Hepatocyte (in vitro differentiated cells): ENCODE results near the gene CYLD. TPM values are rescaled to one million over a fixed set of nuclear protein-coding genes. Genes with fewer than 3 reads are reported as not detected.
A peak's percentile ranks its signal among the peaks of the same experiment; 100 is the strongest.

Experiments
- DNase-seq: peaks from one replicate; pipeline ENCODE4 v3.0.0-alpha.2; 2016; ENCODE audit warnings: low spot score
- H2AFZ ChIP-seq: fragments of 200-600 bp; sonication (generic); 2 replicates; pipeline ENCODE4 v1.6.0; 2016; ENCODE audit warnings: antibody characterized with exemption, mild to moderate bottlenecking
- H3K27ac ChIP-seq: fragments of 200-600 bp; sonication (generic); 2 replicates; pipeline ENCODE4 v1.5.1; 2016; ENCODE audit warnings: mild to moderate bottlenecking
- H3K27me3 ChIP-seq: fragments of 200-600 bp; sonication (generic); 2 replicates; pipeline ENCODE4 v1.6.1; 2016
- H3K36me3 ChIP-seq: fragments of 200-600 bp; sonication (generic); replicated peaks from 2 replicates; pipeline ENCODE4 v1.5.1; 2016; ENCODE audit warnings: low read depth; ENCODE audit not compliant: insufficient read depth
- H3K4me1 ChIP-seq: fragments of 200-600 bp; sonication (generic); 2 replicates; pipeline ENCODE4 v1.5.1; 2016; ENCODE audit warnings: mild to moderate bottlenecking, moderate library complexity; ENCODE audit not compliant: insufficient read depth
- H3K4me2 ChIP-seq: fragments of 200-600 bp; sonication (generic); 2 replicates; pipeline ENCODE4 v1.6.0; 2016
- H3K4me3 ChIP-seq: fragments of 200-600 bp; sonication (generic); 2 replicates; pipeline ENCODE4 v1.5.1; 2016; ENCODE audit warnings: mild to moderate bottlenecking
- H3K79me2 ChIP-seq: fragments of 200-600 bp; sonication (generic); 2 replicates; pipeline ENCODE4 v1.6.0; 2017; ENCODE audit warnings: mild to moderate bottlenecking
- H3K9me2 ChIP-seq: fragments of 200-600 bp; sonication (generic); replicated peaks from 2 replicates; pipeline ENCODE4 v1.6.0; 2017; ENCODE audit warnings: mild to moderate bottlenecking; ENCODE audit not compliant: insufficient read depth
- H3K9me3 ChIP-seq: fragments of 200-600 bp; sonication (generic); 2 replicates; pipeline ENCODE4 v1.5.1; 2016; ENCODE audit warnings: low read depth, mild to moderate bottlenecking
- H4K20me1 ChIP-seq: fragments of 200-600 bp; sonication (generic); 2 replicates; pipeline ENCODE4 v1.6.0; 2016; ENCODE audit warnings: mild to moderate bottlenecking; ENCODE audit not compliant: insufficient read depth, poor library complexity, severe bottlenecking
- CTCF ChIP-seq: fragments of 200-600 bp; sonication (generic); IDR thresholded peaks from 2 replicates; pipeline ENCODE4 v1.5.1; 2016; ENCODE audit warnings: antibody characterized with exemption, mild to moderate bottlenecking; ENCODE audit not compliant: poor library complexity
- EZH2 ChIP-seq: fragments of 200-600 bp; sonication (generic); IDR thresholded peaks from 2 replicates; pipeline ENCODE4 v1.6.1; 2016; ENCODE audit warnings: antibody characterized with exemption, mild to moderate bottlenecking, borderline replicate concordance
- EZH2phosphoT487 ChIP-seq: fragments of 200-600 bp; sonication (generic); IDR thresholded peaks from one replicate; pipeline ENCODE4 v1.6.1; 2018; ENCODE audit warnings: antibody characterized with exemption, mild to moderate bottlenecking, low read depth, moderate library complexity; ENCODE audit not compliant: unreplicated experiment, severe bottlenecking
- WGBS: methylation state at CpG from one replicate; pipeline ENCODE4 v1.1.6; 2016; ENCODE audit warnings: low lambda C conversion rate; ENCODE audit errors: missing lambda C conversion rate; 5-methylcytosine and 5-hydroxymethylcytosine counted together
- polyA plus RNA-seq: library from polyadenylated mRNA; unstranded; fragments of >200 nt; fragmentation: Nextera tagmentation; extraction: Ambion mirVana; gene quantifications from 2 replicates; pipeline ENCODE4 v1.2.1, GENCODE V29; 2016
- total RNA-seq: library from RNA; depleted of rRNA; stranded (reverse); fragments of >200 nt; gene quantifications from 2 replicates; pipeline ENCODE4 v1.2.3, GENCODE V29; 2014

Gene CYLD
- total and polyA plus RNA-seq, 2 experiments from 2014 or later, result 9.9 to 17.8 TPM

DNA sequence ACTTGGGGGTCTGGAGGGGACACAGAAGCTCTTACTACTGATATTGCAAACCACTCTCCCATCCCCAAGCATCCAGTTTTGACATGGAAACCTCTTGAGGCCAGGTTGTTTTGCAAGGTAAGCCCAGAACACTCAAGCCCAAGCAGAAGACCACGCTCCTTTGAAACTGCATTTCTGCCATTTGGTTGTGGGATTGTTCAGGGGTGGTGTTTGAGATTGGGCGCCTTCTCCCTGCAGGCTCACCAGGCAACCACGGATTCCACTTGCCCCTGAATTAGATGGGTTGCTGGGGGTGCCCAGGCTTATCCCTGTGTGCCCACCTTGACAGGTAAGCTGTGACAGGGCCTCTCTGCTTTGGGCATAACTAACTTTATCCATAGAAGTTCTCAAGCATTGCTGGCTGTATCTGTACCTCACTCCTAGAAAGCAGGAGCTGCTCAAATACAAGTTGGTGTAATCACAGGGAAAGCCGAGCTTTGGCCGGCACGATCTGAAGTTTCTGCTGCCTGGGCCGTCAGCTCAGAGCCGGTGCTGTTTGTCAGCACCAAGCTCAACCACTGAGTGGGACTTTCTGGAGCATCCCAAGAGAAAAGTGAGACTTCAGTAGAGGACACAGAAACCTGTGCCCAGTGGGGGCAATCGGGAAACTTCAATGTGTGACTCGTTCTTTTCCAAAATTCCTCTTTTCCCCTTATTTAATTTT is 93.6 kb downstream of the CYLD start:
- H3K4me3 ChIP-seq, result no peak overlapping the region
- no peak overlapping the region for H3K4me2 ChIP-seq
- H3K79me2 ChIP-seq, result no peaks in the 10 kb centered on the region
- no peak for DNase-seq
- TF ChIP-seq CTCF, result no peak
- no peak for TF ChIP-seq EZH2phosphoT487
- TF ChIP-seq EZH2, result no peak
- H3K4me1 ChIP-seq, result no peaks in the 10 kb centered on the region
- H3K36me3 ChIP-seq, result no peaks in the 10 kb centered on the region
- no peaks in the 10 kb centered on the region for H3K9me3 ChIP-seq
- no peak overlapping the region for H2AFZ ChIP-seq
- H3K9me2 ChIP-seq, result no peaks in the 10 kb centered on the region
- no peaks in the 10 kb centered on the region for H4K20me1 ChIP-seq
- 79% methylated on average over 10 of the region's 10 CpGs for WGBS
- no peak overlapping the region for H3K27ac ChIP-seq
- peaks cover 3% of the 10 kb centered on the region for H3K27me3 ChIP-seq

- TF ChIP-seq EZH2phosphoT487 (no peak), EZH2 (no peak), CTCF (no peak)
- H3K9me2 ChIP-seq, result no peaks in the 10 kb centered on the region
- H4K20me1 ChIP-seq, result no peaks in the 10 kb centered on the region
- no peaks in the 10 kb centered on the region for H3K4me1 ChIP-seq
- WGBS, result 75% methylated on average over 10 of the region's 10 CpGs
- peak overlapping the region; percentile 14 for H3K27ac ChIP-seq
- H3K27me3 ChIP-seq, result peaks cover 4% of the 10 kb centered on the region
- DNase-seq, result no peak
- H3K4me2 ChIP-seq, result no peak overlapping the region
- H3K9me3 ChIP-seq, result no peaks in the 10 kb centered on the region
- no peaks in the 10 kb centered on the region for H3K79me2 ChIP-seq
- H3K36me3 ChIP-seq, result no peaks in the 10 kb centered on the region
- no peak overlapping the region for H3K4me3 ChIP-seq
- no peak overlapping the region for H2AFZ ChIP-seq
Measured at GRCh38 chr16:50836121-50836621, 94.3 kb downstream of the CYLD start.

GRCh38 chr16:50837324-50837723 is 95.4 kb downstream of the CYLD start:
- no peak overlapping the region for H3K4me2 ChIP-seq
- no peak overlapping the region for H3K4me3 ChIP-seq
- H3K9me2 ChIP-seq, result no peaks in the 10 kb centered on the region
- TF ChIP-seq EZH2phosphoT487 (no peak), EZH2 (no peak), CTCF (no peak)
- no peaks in the 10 kb centered on the region for H3K79me2 ChIP-seq
- no peaks in the 10 kb centered on the region for H3K36me3 ChIP-seq
- H3K9me3 ChIP-seq, result no peaks in the 10 kb centered on the region
- H3K27ac ChIP-seq, result no peak overlapping the region
- WGBS, result 90% methylated on average over 2 of the region's 2 CpGs
- H2AFZ ChIP-seq, result no peak overlapping the region
- H4K20me1 ChIP-seq, result no peaks in the 10 kb centered on the region
- H3K27me3 ChIP-seq, result peaks cover 4% of the 10 kb centered on the region
- no peak for DNase-seq
- H3K4me1 ChIP-seq, result no peaks in the 10 kb centered on the region

DNA sequence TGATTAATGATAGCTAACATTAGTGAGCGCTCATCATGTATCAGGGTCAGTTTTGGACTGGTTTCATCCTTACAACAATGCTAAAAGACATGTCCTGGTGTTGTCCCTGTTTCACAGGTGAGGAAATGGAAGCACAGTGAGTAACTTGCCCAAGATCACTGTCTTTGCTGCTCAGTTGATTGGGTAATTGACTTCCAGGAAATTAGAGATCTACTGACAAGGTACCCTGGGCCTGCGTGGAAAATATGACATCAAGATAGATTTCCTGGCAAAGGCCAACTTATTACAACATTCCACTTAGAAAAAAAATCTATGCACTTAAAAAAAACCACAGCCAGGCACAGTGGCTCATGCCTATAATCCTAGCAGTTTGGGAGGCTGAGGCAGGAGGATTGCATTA is 96.3 kb downstream of the CYLD start:
- no peaks in the 10 kb centered on the region for H3K36me3 ChIP-seq
- H3K9me3 ChIP-seq, result no peaks in the 10 kb centered on the region
- DNase-seq, result no peak
- TF ChIP-seq EZH2phosphoT487 (no peak), CTCF (no peak), EZH2 (no peak)
- no peaks in the 10 kb centered on the region for H3K4me1 ChIP-seq
- no peaks in the 10 kb centered on the region for H4K20me1 ChIP-seq
- H3K27ac ChIP-seq, result no peak overlapping the region
- no peak overlapping the region for H2AFZ ChIP-seq
- H3K27me3 ChIP-seq, result peaks cover 4% of the 10 kb centered on the region
- WGBS, result 79% methylated on average over 2 of the region's 2 CpGs
- no peaks in the 10 kb centered on the region for H3K9me2 ChIP-seq
- H3K4me3 ChIP-seq, result no peak overlapping the region
- H3K4me2 ChIP-seq, result no peak overlapping the region
- H3K79me2 ChIP-seq, result no peaks in the 10 kb centered on the region
